KMS-11 (cell line): Measurements from ENCODE around the gene CASQ2.

Experiments
- H2AFZ ChIP-seq: fragments of 200-600 bp; sonication (generic); 2 replicates; pipeline ENCODE4 v1.6.1; 2016; ENCODE audit warnings: antibody characterized with exemption, mixed run types, low read depth
- H3K27ac ChIP-seq: fragments of 200-600 bp; sonication (generic); 2 replicates; pipeline ENCODE4 v1.6.1; 2016; ENCODE audit warnings: mild to moderate bottlenecking, mixed run types
- H3K27me3 ChIP-seq: fragments of 200-600 bp; sonication (generic); 2 replicates; pipeline ENCODE4 v1.6.1; 2017; ENCODE audit warnings: mild to moderate bottlenecking, low read depth, mixed run types, moderate library complexity; ENCODE audit not compliant: insufficient read depth
- H3K36me3 ChIP-seq: fragments of 200-600 bp; sonication (generic); 2 replicates; pipeline ENCODE4 v1.6.1; 2017; ENCODE audit warnings: mild to moderate bottlenecking, mixed run types; ENCODE audit not compliant: insufficient read depth
- H3K4me1 ChIP-seq: fragments of 200-600 bp; sonication (generic); 2 replicates; pipeline ENCODE4 v1.6.1; 2016; ENCODE audit warnings: mild to moderate bottlenecking, low read depth, mixed run types; ENCODE audit not compliant: poor library complexity, severe bottlenecking
- H3K4me2 ChIP-seq: fragments of 200-600 bp; sonication (generic); 2 replicates; pipeline ENCODE4 v1.7.0; 2016; ENCODE audit warnings: mild to moderate bottlenecking, mixed run types
- H3K4me3 ChIP-seq: fragments of 200-600 bp; sonication (generic); IDR thresholded peaks from 2 replicates; pipeline ENCODE4 v1.6.1; 2017; ENCODE audit warnings: low read depth, low read length, mixed read lengths; ENCODE audit not compliant: insufficient read depth
- H3K79me2 ChIP-seq: fragments of 200-600 bp; sonication (generic); 2 replicates; pipeline ENCODE4 v1.6.1; 2016; ENCODE audit warnings: low read depth, mixed run types; ENCODE audit not compliant: insufficient read depth
- H3K9ac ChIP-seq: fragments of 200-600 bp; sonication (generic); 2 replicates; pipeline ENCODE4 v1.6.1; 2016; ENCODE audit warnings: mild to moderate bottlenecking, mixed run types
- H4K20me1 ChIP-seq: fragments of 200-600 bp; sonication (generic); 2 replicates; pipeline ENCODE4 v1.6.1; 2016; ENCODE audit warnings: mild to moderate bottlenecking, mixed run types; ENCODE audit not compliant: insufficient read depth
- CTCF ChIP-seq: fragments of 200-600 bp; sonication (generic); conservative IDR thresholded peaks from 2 replicates; pipeline ENCODE4 v1.6.1; 2017; ENCODE audit warnings: low read depth, mild to moderate bottlenecking, antibody characterized with exemption, low read length, moderate library complexity, mixed read lengths

CASQ2 gene

DNA sequence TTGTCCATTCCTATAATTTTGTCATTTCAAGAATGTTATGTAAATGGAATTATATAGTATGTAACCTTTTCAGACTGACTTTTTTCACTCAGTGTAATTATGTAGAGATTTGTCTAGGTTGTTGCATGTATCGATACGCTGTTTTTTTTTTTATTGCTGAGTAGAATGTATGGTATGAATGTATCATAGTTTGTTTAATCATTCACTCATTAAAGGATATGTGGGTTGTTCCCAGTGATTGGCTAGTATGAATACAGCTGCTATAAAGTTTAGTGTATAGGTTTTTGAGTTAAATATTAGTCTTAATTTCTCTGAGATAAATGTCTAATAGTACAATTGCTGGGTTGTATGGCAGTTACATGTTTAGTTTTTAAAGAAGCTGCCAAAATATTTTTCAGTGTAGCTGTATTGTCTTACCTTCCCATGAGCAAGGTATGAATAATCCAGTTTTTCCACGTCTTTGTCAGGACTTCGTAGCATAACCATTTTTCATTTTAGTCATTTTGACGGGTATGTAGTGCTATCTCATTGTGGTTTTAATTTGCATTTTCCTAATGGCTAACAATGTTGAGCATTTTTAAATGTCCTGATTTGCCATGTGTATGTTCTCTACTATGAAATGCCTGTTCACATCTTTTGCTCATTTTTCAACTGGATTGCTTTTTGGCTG, 22.4 kb downstream of the CASQ2 start:
- H2AFZ ChIP-seq: no peak overlapping the region
- no peak for TF ChIP-seq CTCF
- no peak overlapping the region for H3K4me2 ChIP-seq
- no peaks in the 10 kb centered on the region for H3K27me3 ChIP-seq
- H3K4me1 ChIP-seq: no peaks in the 10 kb centered on the region
- H3K36me3 ChIP-seq: no peaks in the 10 kb centered on the region
- no peak overlapping the region for H3K27ac ChIP-seq
- no peaks in the 10 kb centered on the region for H3K79me2 ChIP-seq
- H3K4me3 ChIP-seq: no peak overlapping the region
- H3K9ac ChIP-seq: no peak overlapping the region
- H4K20me1 ChIP-seq: no peaks in the 10 kb centered on the region

- TF ChIP-seq CTCF: no peak
- no peak overlapping the region for H3K9ac ChIP-seq
- H2AFZ ChIP-seq: no peak overlapping the region
- H3K4me1 ChIP-seq: no peaks in the 10 kb centered on the region
- no peaks in the 10 kb centered on the region for H3K27me3 ChIP-seq
- no peaks in the 10 kb centered on the region for H3K79me2 ChIP-seq
- no peaks in the 10 kb centered on the region for H3K36me3 ChIP-seq
- H3K27ac ChIP-seq: no peak overlapping the region
- H4K20me1 ChIP-seq: no peaks in the 10 kb centered on the region
- no peak overlapping the region for H3K4me2 ChIP-seq
- H3K4me3 ChIP-seq: no peak overlapping the region
Observed at GRCh38 chr1:115744646-115745275, 23.8 kb downstream of the CASQ2 start.

DNA sequence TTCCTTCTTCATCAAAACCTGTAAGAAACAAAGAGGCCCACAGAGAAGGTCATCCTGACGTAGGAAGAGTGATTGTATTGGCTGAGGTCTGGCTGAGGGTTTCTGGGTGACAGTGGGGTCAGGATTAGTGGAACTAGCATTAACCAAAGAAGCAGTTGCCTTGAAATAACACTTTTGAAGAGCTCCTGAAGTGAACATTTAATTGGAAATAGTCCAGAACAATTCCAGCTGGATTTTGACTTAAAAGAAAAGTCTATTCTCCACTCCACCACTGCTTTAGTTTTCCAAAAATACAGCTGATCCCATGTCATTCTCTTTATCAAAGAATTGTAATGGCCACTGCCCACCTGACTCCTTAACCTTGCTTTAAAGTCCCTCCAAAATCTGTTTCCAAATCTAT, 27.7 kb downstream of the CASQ2 start:
- Histone ChIP-seq H4K20me1 (no peaks in the 10 kb centered on the region), H3K36me3 (no peaks in the 10 kb centered on the region), H3K9ac (no peak overlapping the region), H2AFZ (no peak overlapping the region), H3K27me3 (no peaks in the 10 kb centered on the region), H3K79me2 (no peaks in the 10 kb centered on the region), H3K27ac (no peak overlapping the region), H3K4me1 (no peaks in the 10 kb centered on the region), H3K4me3 (no peak overlapping the region), H3K4me2 (no peak overlapping the region)
- TF ChIP-seq CTCF: no peak

- Histone ChIP-seq H3K4me2 (no peak overlapping the region), H3K4me3 (no peak overlapping the region), H3K9ac (no peak overlapping the region), H4K20me1 (no peaks in the 10 kb centered on the region), H3K27ac (no peak overlapping the region), H2AFZ (no peak overlapping the region), H3K27me3 (no peaks in the 10 kb centered on the region), H3K4me1 (no peaks in the 10 kb centered on the region), H3K79me2 (no peaks in the 10 kb centered on the region), H3K36me3 (no peaks in the 10 kb centered on the region)
- no peak for TF ChIP-seq CTCF
Observed at GRCh38 chr1:115732316-115732715, 36.2 kb downstream of the CASQ2 start.
